Esophagus muscularis mucosa (tissue), 3 donors: ENCODE data around the gene OGDH.

Experiments
- POLR2A ChIP-seq: fragments of 450-650 bp; IDR thresholded peaks from one replicate; pipeline ENCODE4 v1.6.1; 2017; ENCODE audit warnings: antibody characterized with exemption, moderate library complexity, mild to moderate bottlenecking, low read depth
- POLR2AphosphoS5 ChIP-seq, 2 donors: sonication (generic); formaldehyde crosslinking; IDR thresholded peaks; one replicate each; pipeline ENCODE4 v1.6.1; 2017; ENCODE audit warnings: antibody characterized with exemption in 2 of 2
- TF ChIP-seq, protein P1 (sequence below), 3 experiments: fragments of 200-600 bp in 2 of 3; fragments of 450-650 bp in 1 of 3; sonication (generic) in 2 of 3; IDR thresholded peaks; one replicate each; pipeline ENCODE4 v1.5.1; 2017 to 2019; ENCODE audit warnings: antibody characterized with exemption in 3 of 3, mild to moderate bottlenecking in 2 of 3, moderate library complexity in 1 of 3

DNA sequence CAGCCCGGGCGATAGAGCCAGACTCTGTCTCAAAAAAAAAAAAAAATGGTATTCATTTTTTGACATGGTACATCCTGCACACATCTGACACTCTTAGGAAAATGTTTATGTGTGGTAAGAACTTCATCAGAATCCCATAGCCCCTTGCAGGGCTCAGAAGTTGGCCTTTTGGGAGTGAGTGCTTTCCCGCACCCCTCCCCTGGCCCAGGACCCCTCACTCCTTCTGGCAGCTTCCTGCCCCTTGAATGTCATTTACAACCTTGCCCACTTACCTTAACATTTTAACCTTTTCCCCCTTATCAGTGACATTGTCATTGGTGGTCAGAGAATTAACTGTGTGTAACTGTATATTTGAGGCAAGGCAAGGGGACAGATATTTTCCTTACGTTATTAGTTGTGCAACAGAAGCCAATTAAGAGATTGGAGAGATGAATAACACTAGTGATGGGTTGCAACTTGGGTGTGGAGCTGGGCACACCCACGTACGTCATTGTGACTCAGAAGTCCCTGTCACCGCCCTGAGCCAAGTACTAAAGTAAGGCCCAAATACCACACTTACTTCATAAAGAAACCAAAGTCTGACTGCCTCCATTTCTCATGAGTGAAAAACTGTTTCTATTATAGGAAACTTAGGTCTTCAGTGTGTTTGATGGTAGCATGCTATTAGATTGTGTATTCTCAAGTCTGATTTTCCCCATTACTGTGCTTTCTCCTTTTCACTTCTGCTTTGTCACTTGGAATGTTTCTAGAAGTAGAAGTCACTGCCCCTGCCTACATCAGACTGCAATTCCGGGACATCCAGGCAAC is 31.6 kb downstream of the OGDH start:
- TF ChIP-seq, protein P1, sequence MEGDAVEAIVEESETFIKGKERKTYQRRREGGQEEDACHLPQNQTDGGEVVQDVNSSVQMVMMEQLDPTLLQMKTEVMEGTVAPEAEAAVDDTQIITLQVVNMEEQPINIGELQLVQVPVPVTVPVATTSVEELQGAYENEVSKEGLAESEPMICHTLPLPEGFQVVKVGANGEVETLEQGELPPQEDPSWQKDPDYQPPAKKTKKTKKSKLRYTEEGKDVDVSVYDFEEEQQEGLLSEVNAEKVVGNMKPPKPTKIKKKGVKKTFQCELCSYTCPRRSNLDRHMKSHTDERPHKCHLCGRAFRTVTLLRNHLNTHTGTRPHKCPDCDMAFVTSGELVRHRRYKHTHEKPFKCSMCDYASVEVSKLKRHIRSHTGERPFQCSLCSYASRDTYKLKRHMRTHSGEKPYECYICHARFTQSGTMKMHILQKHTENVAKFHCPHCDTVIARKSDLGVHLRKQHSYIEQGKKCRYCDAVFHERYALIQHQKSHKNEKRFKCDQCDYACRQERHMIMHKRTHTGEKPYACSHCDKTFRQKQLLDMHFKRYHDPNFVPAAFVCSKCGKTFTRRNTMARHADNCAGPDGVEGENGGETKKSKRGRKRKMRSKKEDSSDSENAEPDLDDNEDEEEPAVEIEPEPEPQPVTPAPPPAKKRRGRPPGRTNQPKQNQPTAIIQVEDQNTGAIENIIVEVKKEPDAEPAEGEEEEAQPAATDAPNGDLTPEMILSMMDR (IDR thresholded peaks at IDR 0.05), result no peak
- TF ChIP-seq POLR2A, result no peak
- TF ChIP-seq POLR2AphosphoS5 (IDR thresholded peaks at IDR 0.05), result peak; percentile 49 to 67
